ENCODE measurements around the gene ITGB8. TPM values are rescaled to one million over a fixed set of nuclear protein-coding genes. Genes with fewer than 3 reads are reported as not detected.

The ITGB8 gene
- total RNA-seq, 1 experiment from 2014 or later = 13.9 TPM

- H3K4me1 ChIP-seq (ENCODE audit: insufficient read depth, low read length) = peaks cover 20% of the 10 kb centered on the region
- H2AFZ ChIP-seq (ENCODE audit: low read length) = no peak overlapping the region
- no peaks in the 10 kb centered on the region for H3K27me3 ChIP-seq (ENCODE audit: low read length)
- no peaks in the 10 kb centered on the region for H3K36me3 ChIP-seq (ENCODE audit: low read depth, low read length)
- ChIA-PET CTCF (no interaction called here), POLR2A (ENCODE audit: unreplicated experiment) (no interaction called here)
- H3K9me3 ChIP-seq (ENCODE audit: low read length) = no peaks in the 10 kb centered on the region
- H3K9ac ChIP-seq (ENCODE audit: low read length) = no peak overlapping the region
- no peak for ATAC-seq
- no TSS peak for BruUV-seq (replicated peaks)
- intact Hi-C loops (cut with micrococcal nuclease) = no loop called here
- no peaks in the 10 kb centered on the region for H4K20me1 ChIP-seq (ENCODE audit: low read length)
- no peaks in the 10 kb centered on the region for H3K79me2 ChIP-seq (ENCODE audit: low read length)
- H3F3A ChIP-seq (ENCODE audit: low read length, unreplicated experiment) = no peaks in the 10 kb centered on the region
- no peak overlapping the region for H3K4me3 ChIP-seq (ENCODE audit: low read length)
- no peak overlapping the region for H3K4me2 ChIP-seq (ENCODE audit: low read length)
- TF ChIP-seq CTCF (conservative IDR thresholded peaks at IDR 0.05; ENCODE audit: low read depth, low read length) (no peak), EZH2 (IDR thresholded peaks at IDR 0.05; ENCODE audit: low read length, unreplicated experiment) (no peak), EZH2phosphoT487 (IDR thresholded peaks at IDR 0.05; ENCODE audit: borderline replicate concordance, low read length) (no peak)
- no peak overlapping the region for H3K27ac ChIP-seq (ENCODE audit: low read length)
- DNase-seq = no peak
- 0 out of 2 replicates have a peak, but pooled peaks cover 3% of the 10 kb centered on the region for H3K9me2 ChIP-seq (replicated peaks; ENCODE audit: low read length)
These were observed 28.8 kb downstream of the ITGB8 start for GRCh38 chr7:20359341-20359963.

GRCh38 chr7:20362574-20363253 is 32.0 kb downstream of the ITGB8 start:
- ATAC-seq (peak; percentile 85), DNase-seq (peak; percentile 37)
- Histone ChIP-seq H3K4me1 (ENCODE audit: insufficient read depth, low read length) (peaks cover 10% of the 10 kb centered on the region), H4K20me1 (ENCODE audit: low read length) (no peaks in the 10 kb centered on the region), H3K9me3 (ENCODE audit: low read length) (no peaks in the 10 kb centered on the region), H3K9ac (ENCODE audit: low read length) (no peak overlapping the region), H3K27ac (ENCODE audit: low read length) (no peak overlapping the region), H3K4me3 (ENCODE audit: low read length) (no peak overlapping the region), H3K79me2 (ENCODE audit: low read length) (no peaks in the 10 kb centered on the region), H3F3A (ENCODE audit: low read length, unreplicated experiment) (no peaks in the 10 kb centered on the region), H3K36me3 (ENCODE audit: low read depth, low read length) (0 out of 2 replicates have a peak, but pooled peaks cover 4% of the 10 kb centered on the region), H3K27me3 (ENCODE audit: low read length) (no peaks in the 10 kb centered on the region), H2AFZ (ENCODE audit: low read length) (no peak overlapping the region), H3K4me2 (ENCODE audit: low read length) (no peak overlapping the region), H3K9me2 (replicated peaks; ENCODE audit: low read length) (0 out of 2 replicates have a peak, but pooled peaks cover 3% of the 10 kb centered on the region)
- TF ChIP-seq EZH2phosphoT487 (IDR thresholded peaks at IDR 0.05; ENCODE audit: borderline replicate concordance, low read length) (no peak), EZH2 (IDR thresholded peaks at IDR 0.05; ENCODE audit: low read length, unreplicated experiment) (no peak), CTCF (conservative IDR thresholded peaks at IDR 0.05; ENCODE audit: low read depth, low read length) (no peak)
- intact Hi-C loops (cut with micrococcal nuclease) = no loop called here
- POLR2A ChIA-PET (ENCODE audit: unreplicated experiment) = no interaction called here
- BruUV-seq (replicated peaks) = no TSS peak
- CTCF ChIA-PET = no interaction called here
